Measurements from ENCODE around the gene MAMDC4.
A peak's percentile ranks its signal among the peaks of the same experiment; 100 is the strongest.

The MAMDC4 gene

GRCh38 chr9:136850866-136851775, 1.0 kb upstream of the MAMDC4 start:
- peaks cover 12% of the 10 kb centered on the region; the same call in 1 of the 2 replicates for H3F3A ChIP-seq (ENCODE audit: insufficient read depth, low read length)
- no peak overlapping the region for H3K27ac ChIP-seq (ENCODE audit: low read length)
- no peaks in the 10 kb centered on the region for H3K27me3 ChIP-seq (replicated peaks; ENCODE audit: insufficient read depth, low read length)
- TF ChIP-seq EZH2phosphoT487 (IDR thresholded peaks at IDR 0.05; ENCODE audit: low read length) (no peak), CTCF (IDR thresholded peaks at IDR 0.05; ENCODE audit: low read length) (no peak), EZH2 (optimal IDR thresholded peaks at IDR 0.05; ENCODE audit: low read depth, low read length) (no peak)
- no peaks in the 10 kb centered on the region for H3K36me3 ChIP-seq (replicated peaks; ENCODE audit: insufficient read depth, low read length)
- no peak overlapping the region for H3K4me2 ChIP-seq (ENCODE audit: low read depth, low read length)
- no peaks in the 10 kb centered on the region for H3K9me3 ChIP-seq (replicated peaks; ENCODE audit: insufficient read depth, low read length)
- H3K4me1 ChIP-seq (ENCODE audit: low read length) = 0 out of 2 replicates have a peak, but pooled peaks cover 6% of the 10 kb centered on the region
- H3K9me2 ChIP-seq (replicated peaks; ENCODE audit: insufficient read depth, low read length) = no peaks in the 10 kb centered on the region
- no peaks in the 10 kb centered on the region for H4K20me1 ChIP-seq (ENCODE audit: insufficient read depth, low read length)
- DNase-seq = no peak
- no peak overlapping the region for H3K4me3 ChIP-seq (ENCODE audit: low read length)
- no peak overlapping the region for H3K9ac ChIP-seq (ENCODE audit: low read length)
- peaks cover 17% of the 10 kb centered on the region; the same call in 1 of the 2 replicates for H3K79me2 ChIP-seq (ENCODE audit: low read length)
- H2AFZ ChIP-seq (ENCODE audit: low read length) = no peak overlapping the region

- H3K27me3 ChIP-seq (replicated peaks; ENCODE audit: insufficient read depth, low read length) = no peaks in the 10 kb centered on the region
- no peaks in the 10 kb centered on the region for H3K9me2 ChIP-seq (replicated peaks; ENCODE audit: insufficient read depth, low read length)
- H3K9ac ChIP-seq (ENCODE audit: low read length) = no peak overlapping the region
- DNase-seq = no peak
- H3F3A ChIP-seq (ENCODE audit: insufficient read depth, low read length) = peaks cover 7% of the 10 kb centered on the region; the same call in 1 of the 2 replicates
- H3K79me2 ChIP-seq (ENCODE audit: low read length) = peaks cover 14% of the 10 kb centered on the region; the same call in 1 of the 2 replicates
- no peak overlapping the region for H3K27ac ChIP-seq (ENCODE audit: low read length)
- H3K9me3 ChIP-seq (replicated peaks; ENCODE audit: insufficient read depth, low read length) = no peaks in the 10 kb centered on the region
- H4K20me1 ChIP-seq (ENCODE audit: insufficient read depth, low read length) = no peaks in the 10 kb centered on the region
- H3K4me2 ChIP-seq (ENCODE audit: low read depth, low read length) = no peak overlapping the region
- no peaks in the 10 kb centered on the region for H3K36me3 ChIP-seq (replicated peaks; ENCODE audit: insufficient read depth, low read length)
- H3K4me3 ChIP-seq (ENCODE audit: low read length) = no peak overlapping the region
- no peak overlapping the region for H2AFZ ChIP-seq (ENCODE audit: low read length)
- 0 out of 2 replicates have a peak, but pooled peaks cover 6% of the 10 kb centered on the region for H3K4me1 ChIP-seq (ENCODE audit: low read length)
- no peak for TF ChIP-seq CTCF (IDR thresholded peaks at IDR 0.05; ENCODE audit: low read length)
- TF ChIP-seq EZH2 (optimal IDR thresholded peaks at IDR 0.05; ENCODE audit: low read depth, low read length) = no peak
- TF ChIP-seq EZH2phosphoT487 (IDR thresholded peaks at IDR 0.05; ENCODE audit: low read length) = no peak
Measured at GRCh38 chr9:136852664-136853595, 784 bp downstream of the MAMDC4 start.

GRCh38 chr9:136853596-136854112, 1.5 kb downstream of the MAMDC4 start:
- H3K9me2 ChIP-seq (replicated peaks; ENCODE audit: insufficient read depth, low read length) = no peaks in the 10 kb centered on the region
- no peak overlapping the region for H3K27ac ChIP-seq (ENCODE audit: low read length)
- H2AFZ ChIP-seq (ENCODE audit: low read length) = no peak overlapping the region
- no peak overlapping the region for H3K4me2 ChIP-seq (ENCODE audit: low read depth, low read length)
- H3K79me2 ChIP-seq (ENCODE audit: low read length) = peaks cover 7% of the 10 kb centered on the region; the same call in 1 of the 2 replicates
- no peaks in the 10 kb centered on the region for H4K20me1 ChIP-seq (ENCODE audit: insufficient read depth, low read length)
- no peak overlapping the region for H3K4me3 ChIP-seq (ENCODE audit: low read length)
- H3K4me1 ChIP-seq (ENCODE audit: low read length) = 0 out of 2 replicates have a peak, but pooled peaks cover 6% of the 10 kb centered on the region
- 0 out of 2 replicates have a peak, but pooled peaks cover under 1% of the 10 kb centered on the region for H3F3A ChIP-seq (ENCODE audit: insufficient read depth, low read length)
- H3K36me3 ChIP-seq (replicated peaks; ENCODE audit: insufficient read depth, low read length) = no peaks in the 10 kb centered on the region
- H3K27me3 ChIP-seq (replicated peaks; ENCODE audit: insufficient read depth, low read length) = no peaks in the 10 kb centered on the region
- DNase-seq = no peak
- TF ChIP-seq CTCF (IDR thresholded peaks at IDR 0.05; ENCODE audit: low read length) (peak; percentile 16; the same call in 1 of the 2 replicates), EZH2phosphoT487 (IDR thresholded peaks at IDR 0.05; ENCODE audit: low read length) (no peak)
- H3K9ac ChIP-seq (ENCODE audit: low read length) = no peak overlapping the region
- H3K9me3 ChIP-seq (replicated peaks; ENCODE audit: insufficient read depth, low read length) = no peaks in the 10 kb centered on the region

Data from MM.1S (cell line).